Measurements from ENCODE around the gene MGAT1. TPM values are rescaled to one million over a fixed set of nuclear protein-coding genes. Genes with fewer than 3 reads are reported as not detected.
"Not testable (repeated sequence)": the region's sequence is repeated elsewhere in the genome, so short reads cannot be mapped to it uniquely, and the experiment has no call there.

MGAT1 gene
- 64.6 TPM for total RNA-seq

DNA sequence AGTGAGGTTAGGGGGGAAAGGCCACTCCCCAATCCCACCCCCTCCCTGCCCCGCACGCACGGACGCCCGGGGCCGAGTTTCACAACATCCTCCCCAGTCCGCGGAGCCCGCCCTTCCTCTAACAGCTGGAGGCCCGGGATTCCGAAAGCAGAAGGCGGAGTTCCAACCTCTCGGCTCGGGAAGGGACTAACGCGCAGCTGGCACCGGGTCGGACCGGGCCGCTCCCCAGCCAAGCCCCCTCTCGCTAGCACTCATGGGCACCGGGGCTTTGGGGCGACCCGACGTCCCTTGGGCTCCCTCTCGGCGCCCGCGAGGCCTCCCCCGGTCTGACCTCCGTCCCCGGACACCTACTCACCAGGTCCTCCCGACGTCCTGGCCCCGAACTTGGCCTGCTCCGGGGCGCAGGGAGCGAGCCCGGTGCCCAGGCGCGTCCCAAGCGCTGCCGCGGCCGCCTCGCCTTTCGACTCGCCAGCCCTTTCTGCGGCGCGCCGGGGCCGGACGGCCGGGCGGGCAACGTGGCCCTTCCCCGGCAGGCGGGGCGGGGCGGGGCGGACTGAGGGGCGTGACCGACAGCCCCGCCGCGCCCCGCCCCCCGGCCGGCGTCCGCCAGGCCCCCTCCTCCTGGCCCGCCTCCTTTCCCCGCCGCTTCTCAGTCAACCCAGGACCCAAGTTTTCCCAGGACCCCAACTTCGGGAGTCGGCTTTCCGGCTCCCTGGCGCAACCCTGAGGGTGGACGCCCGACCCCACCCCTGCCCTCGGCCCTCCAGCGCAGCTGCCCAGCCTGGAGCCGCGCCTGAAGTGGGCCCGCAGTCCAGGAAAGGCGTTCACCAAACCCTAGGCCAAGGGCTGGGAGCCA, at the start of gene MGAT1:
TSS of gene MGAT1 (minus strand) at position 482 of the 856 bp plus-strand sequence. CDS start 9,835 bp downstream, outside the sequence.
- peak; percentile 81 for ATAC-seq

GRCh38 chr5:180850434-180851078, 48.0 kb upstream of the MGAT1 start:
- ATAC-seq: no peak

DNA sequence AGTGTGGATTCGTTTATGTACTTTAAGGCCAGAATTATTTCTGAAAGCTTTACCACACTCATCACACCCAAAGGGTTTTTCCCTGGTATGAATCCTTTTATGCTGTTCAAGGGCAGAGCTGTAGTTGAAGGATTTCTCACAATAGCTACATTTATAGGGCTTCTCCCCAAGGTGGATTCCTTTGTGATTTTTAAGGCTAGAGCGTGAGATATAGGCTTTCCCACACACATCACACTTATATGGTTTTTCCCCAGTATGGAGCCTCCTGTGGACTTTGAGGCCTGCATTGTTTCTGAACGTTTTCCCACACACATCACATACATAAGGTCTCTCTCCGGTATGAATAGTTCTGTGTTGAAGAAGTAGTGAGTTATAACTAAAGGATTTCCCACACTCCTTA, 47.2 kb upstream of the MGAT1 start:
- ATAC-seq: no peak

DNA sequence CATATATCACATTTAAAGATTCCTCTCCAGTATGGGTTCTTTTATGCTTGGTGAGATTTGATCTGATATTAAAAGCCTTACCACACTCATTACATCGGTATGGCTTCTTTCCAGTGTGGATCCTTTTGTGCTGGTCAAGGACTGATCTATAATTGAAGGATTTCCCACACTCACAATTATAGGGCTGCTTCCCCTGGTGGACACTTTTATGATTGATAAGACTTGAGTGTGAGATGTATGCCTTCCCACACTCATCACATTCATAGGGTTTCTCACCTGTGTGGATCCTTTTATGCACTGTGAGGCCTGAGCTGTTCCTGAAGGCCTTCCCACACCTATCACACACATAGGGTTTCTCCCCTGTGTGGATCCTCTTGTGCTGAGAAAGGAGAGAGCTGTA, 46.3 kb upstream of the MGAT1 start:
- ATAC-seq: no peak

- no peak for ATAC-seq
Observed at GRCh38 chr5:180848265-180848664, 45.7 kb upstream of the MGAT1 start.

DNA sequence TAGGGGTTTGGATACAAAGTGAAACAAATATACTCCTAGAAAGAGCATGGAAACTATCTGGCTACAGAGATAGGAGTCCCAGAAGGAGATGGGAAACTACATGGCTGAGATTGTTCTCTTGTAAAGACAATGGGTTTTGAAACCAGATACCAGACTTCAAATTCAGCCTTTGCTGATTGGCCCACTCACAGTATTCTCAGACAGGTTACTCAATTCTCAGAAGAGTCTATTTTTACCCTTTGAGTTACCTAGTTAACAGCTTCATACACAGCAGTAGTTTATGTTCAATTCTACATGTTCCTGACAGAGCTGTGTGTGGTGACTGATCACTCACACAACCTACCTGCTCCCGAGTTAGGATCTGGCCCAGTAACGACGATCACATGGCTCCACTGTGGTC, 44.4 kb upstream of the MGAT1 start:
- no peak for ATAC-seq

DNA sequence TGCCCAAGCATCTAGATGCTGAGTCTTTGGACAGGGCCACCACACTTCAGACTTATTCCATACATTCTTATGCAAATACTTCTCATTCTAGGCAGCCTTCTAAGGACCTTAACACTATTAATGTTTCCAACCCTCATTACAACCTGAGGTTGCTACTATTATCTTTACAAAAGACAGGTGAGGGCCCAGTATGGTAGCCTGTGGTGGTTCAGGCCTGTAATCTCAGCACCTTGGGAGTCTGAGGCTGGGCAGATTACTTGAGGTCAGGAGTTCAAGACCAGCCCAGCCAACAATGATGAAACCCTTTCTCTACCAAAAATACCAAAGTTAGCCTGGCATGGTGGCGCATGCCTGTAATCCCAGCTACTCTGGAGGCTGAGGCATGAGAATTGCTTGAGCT, 42.3 kb upstream of the MGAT1 start:
- no peak for ATAC-seq

DNA sequence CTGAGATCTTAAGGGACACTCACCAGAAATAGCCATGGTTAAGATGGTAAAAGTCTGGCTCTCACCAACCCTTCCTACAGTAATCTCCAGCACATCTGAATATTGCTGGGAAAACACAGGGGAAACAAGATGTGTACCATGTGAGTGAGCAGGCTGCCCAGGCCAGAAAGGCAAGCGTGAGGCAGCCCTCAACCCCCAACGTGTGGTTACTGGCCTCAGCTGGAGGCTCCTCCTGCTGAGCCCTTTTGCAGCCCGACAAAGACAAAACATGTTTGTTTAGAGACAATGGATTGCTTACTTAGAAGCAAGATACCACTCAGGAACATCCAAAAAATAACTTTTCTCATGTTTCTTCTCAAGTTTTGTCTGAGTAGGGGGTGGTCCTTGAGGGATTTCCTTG, 41.8 kb upstream of the MGAT1 start:
- no peak for ATAC-seq

- ATAC-seq: no peak
Observed at GRCh38 chr5:180839935-180840334, 37.3 kb upstream of the MGAT1 start.

GRCh38 chr5:180839227-180839626, 36.6 kb upstream of the MGAT1 start:
- no peak for ATAC-seq

GRCh38 chr5:180837478-180837877, 34.9 kb upstream of the MGAT1 start:
- ATAC-seq: no peak

GRCh38 chr5:180832638-180833068, 30.0 kb upstream of the MGAT1 start:
- no peak for ATAC-seq

- ATAC-seq: peak; percentile 94
Observed at GRCh38 chr5:180831139-180832093, 28.8 kb upstream of the MGAT1 start.

DNA sequence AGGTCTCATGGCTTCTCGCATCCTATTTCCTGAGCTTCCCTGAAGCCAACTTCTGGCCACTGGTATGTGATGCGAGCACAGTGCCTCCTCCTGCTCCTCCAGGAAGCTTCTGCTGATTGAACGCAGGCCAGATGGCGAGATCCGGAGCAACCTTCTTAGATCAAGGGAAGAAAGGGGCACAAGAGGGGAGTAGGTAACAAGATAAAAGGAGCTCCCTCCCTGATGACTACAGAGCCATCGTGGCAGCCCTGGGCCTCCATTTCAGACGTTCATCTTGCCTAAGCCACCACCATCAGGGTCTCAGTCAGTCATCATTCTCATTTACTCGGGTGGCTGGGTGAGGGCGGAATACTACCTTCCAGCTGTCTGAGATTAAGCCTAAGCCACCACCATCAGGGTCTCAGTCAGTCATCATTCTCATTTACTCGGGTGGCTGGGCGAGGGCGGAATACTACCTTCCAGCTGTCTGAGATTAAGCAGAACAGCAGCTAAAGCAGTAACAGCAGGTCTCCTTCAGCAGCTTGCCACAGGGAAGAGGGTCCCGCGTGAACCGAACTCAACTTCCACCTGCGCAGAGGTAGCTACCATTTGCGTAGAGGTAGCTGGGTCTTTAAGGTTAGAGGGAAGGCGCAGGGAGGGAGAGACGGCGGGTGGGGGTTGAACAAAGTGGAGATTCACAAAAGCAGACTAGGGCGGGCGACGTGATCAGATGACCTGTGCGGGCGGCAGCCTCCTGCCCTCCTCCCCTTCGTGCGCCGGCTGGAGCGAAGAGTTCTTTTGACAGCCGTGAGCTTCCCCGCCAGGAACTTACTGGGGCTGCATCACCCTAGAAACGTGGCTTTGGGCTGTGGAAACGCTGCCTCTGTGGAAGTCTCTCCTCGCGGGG, 27.9 kb upstream of the MGAT1 start:
- peak; percentile 54 for ATAC-seq

- no peak for ATAC-seq
Observed at GRCh38 chr5:180829726-180830125, 27.1 kb upstream of the MGAT1 start.

DNA sequence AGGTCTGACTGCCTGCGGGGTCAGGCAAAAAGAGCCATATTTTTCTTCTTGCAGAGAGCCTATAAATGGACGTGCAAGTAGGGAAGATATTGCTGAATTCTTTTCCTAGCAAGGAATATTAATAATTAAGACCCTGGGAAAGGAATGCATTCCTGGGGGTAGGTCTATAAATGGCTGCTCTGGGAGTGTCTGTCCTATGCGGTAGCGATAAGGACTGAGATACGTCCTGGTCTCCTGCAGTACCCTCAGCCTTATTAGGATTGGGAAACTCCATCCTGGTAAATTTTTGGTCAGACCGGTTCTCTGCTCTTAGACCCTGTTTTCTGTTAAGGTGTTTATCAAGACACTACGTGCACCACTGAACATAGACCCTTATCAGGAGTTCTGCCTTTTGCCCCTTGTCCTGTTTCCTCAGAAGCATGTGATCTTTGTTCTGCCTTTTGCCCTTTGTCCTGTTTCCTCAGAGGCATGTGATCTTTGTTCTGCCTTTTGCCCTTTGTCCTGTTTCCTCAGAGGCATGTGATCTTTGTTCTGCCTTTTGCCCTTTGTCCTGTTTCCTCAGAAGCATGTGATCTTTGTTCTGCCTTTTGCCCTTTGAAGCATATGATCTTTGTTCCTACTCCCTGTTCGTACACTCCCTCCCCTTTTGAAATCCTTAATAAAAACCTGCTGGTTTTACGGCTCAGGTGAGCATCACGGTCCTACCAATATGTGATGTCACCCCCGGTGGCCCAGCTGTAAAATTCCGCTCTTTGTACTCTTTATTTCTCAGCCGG, 26.3 kb upstream of the MGAT1 start:
- not testable (repeated sequence) for ATAC-seq

DNA sequence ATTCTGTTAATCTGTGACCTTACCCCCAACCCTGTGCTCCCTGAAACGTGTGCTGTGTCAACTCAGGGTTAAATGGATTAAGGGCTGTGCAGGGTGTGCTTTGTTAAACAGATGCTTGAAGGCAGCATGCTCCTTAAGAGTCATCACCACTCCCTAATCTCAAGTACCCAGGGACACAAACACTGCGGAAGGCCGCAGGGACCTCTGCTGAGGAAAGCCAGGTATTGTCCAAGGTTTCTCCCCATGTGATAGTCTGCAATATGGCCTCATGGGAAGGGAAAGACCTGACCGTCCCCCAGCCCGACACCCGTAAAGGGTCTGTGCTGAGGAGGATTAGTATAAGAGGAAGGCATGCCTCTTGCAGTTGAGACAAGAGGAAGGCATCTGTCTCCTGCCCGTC, 24.8 kb upstream of the MGAT1 start:
- not testable (repeated sequence) for ATAC-seq

DNA sequence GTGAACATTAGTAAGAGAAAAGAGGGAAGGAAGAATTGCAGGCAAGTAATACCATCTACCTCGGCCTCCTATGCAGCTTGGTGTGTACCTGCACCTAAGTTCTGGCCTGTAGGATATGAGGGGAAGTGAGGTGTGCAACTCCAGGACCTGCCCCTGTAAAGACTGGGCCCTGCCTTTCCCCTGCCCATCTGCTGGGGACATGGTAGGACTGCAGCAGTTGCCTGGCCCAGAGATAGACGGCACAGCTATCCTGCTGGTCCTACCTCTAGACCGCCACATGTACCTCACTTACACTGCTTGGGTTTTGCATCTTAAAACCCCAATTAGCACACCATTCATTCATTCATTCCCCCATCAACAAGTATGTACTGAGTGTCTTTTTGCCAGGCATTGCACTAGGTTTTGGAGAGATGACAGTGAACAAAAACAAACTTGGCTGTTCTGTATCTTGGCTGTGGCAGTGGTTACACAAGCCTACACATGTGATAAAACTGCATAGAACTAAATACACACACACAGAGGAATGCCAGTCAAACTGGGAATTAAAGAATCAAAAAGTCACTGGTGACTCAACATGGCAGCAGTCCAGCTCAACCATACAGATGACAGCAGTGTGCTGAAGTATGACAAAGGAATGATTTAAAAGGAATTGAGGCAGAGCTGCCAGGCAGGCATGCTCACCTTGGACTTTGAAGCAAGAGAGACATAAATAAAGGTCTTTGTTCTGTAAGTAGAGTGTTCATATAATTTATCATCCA, 23.3 kb upstream of the MGAT1 start:
- peak; percentile 95 for ATAC-seq

DNA sequence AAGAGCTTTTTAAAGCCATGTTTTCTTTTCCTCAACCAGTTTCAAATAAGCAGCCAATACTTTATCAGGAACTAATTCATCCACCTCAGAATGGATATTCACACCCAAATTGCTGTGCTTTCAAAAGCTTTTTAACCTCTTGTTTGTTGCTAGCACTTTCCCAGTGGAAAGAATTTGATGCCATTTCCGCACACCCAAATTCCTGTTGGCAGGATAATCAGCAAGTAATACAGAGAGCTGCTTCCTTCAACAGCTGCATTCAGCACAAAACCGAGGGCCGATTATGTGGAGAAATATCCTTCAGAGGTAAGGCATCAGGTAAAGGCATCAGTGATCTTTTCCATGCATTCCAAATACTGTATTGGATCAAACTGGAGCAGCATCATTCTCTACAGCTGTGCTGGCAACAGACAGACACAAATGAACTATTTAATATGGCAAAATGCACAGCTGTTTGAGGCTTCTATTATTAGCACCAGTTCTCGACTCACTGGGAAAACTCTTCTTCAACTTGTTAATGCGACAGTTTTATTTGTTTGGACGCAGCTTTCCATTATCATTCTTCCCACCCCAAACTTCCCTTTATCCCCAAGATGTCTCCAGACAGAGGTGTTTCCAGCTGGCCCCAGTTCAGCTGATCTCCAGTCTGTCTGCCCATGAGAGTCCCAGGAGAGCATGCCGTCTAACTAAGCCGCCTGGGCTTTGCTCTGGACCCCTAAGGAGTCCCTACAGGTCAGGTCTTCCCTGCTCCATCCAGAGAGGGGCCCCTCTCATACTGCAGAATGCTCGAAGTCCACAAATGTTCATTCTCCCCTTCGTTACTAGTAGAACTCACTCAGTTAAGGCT, 22.2 kb upstream of the MGAT1 start:
- no peak for ATAC-seq

All from esophagus mucosa (tissue), 1 donor.